Mammary epithelial cell (primary cell): Measurements from ENCODE around the gene NLN.

Source experiments
- CTCF ChIP-seq, 2 donors: IDR thresholded peaks in 1 of 2; conservative IDR thresholded peaks in 1 of 2; 2 replicates each; pipeline ENCODE4 v1.5.1; 2011 to 2012; ENCODE audit warnings: inconsistent platforms in 2 of 2, low read length in 2 of 2, mild to moderate bottlenecking in 2 of 2, control low read depth in 1 of 2, low read depth in 1 of 2; ENCODE audit not compliant: insufficient read depth in 1 of 2; ENCODE audit errors: extremely low read depth in 1 of 2
- EZH2 ChIP-seq: IDR thresholded peaks from 2 replicates; pipeline ENCODE4 v1.6.1; 2012; ENCODE audit warnings: low read length, inconsistent platforms, borderline replicate concordance

- TF ChIP-seq CTCF (conservative IDR thresholded peaks at IDR 0.05 in 1 of 2, IDR thresholded peaks at IDR 0.05 in 1 of 2; ENCODE audit: extremely low read depth in 1 of 2, insufficient read depth in 1 of 2, low read depth in 1 of 2, low read length in 2 of 2) (no peak), EZH2 (no peak)
Observed at GRCh38 chr5:65796269-65796668, 74.3 kb downstream of the NLN start.
